ENCODE measurements around the gene HTD2. TPM values are rescaled to one million over a fixed set of nuclear protein-coding genes. Genes with fewer than 3 reads are reported as not detected.
"Not testable (repeated sequence)": the region's sequence is repeated elsewhere in the genome, so short reads cannot be mapped to it uniquely, and the experiment has no call there.

Gene HTD2
- polyA plus RNA-seq (2013, experiment 1 of 2; ENCODE audit: insufficient read length): 8.3 TPM
- 8.4 TPM for polyA plus RNA-seq (2013, experiment 2 of 2; ENCODE audit: insufficient read length)

GRCh38 chr3:58305882-58306711, at the start of gene HTD2, which contains the start of gene RPP14:
TSS of gene HTD2 (plus strand) at chr3:58306520. CDS start at chr3:58317614, 11,094 bp downstream.
TSS of gene RPP14 (plus strand) at chr3:58306245. CDS start at chr3:58310330, 4,085 bp downstream.
- peak; percentile 98 for DNase-seq

DNA sequence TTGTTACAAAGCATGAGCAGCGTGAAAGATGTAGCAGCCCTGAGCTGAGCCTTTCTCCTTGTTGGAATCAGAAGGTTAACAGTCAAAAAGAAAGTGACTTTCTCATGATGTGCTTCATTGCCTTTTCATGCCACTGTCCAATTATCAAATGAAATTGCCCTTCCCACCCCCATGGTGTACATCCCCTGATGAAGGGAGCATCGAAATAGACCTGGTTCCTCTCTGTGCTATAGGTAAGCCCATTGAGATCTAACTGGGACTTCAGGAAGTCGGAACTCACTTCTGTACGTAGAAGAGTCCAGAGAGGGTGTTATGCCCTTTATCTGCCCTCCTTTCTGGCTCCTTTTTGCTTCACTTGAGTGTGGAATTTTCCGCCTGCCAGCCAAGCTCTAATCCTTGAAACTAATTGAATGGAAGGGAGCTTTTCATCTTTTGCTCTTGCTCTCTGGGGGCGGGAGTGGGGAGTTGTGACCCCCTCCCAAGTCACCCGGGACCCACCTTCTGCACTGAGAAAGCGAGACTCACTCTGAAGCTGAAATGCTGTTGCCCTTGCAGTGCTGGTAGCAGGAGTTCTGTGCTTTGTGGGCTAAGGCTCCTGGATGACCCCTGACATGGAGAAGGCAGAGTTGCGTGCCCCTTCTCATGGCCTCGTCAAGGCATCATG, 47.8 kb upstream of the HTD2 start:
- DNase-seq: no peak

GRCh38 chr3:58260261-58260731, 46.0 kb upstream of the HTD2 start:
- DNase-seq: peak; percentile 81

GRCh38 chr3:58260733-58261132, 45.6 kb upstream of the HTD2 start:
- DNase-seq: peak; percentile 35

- DNase-seq: no peak
Measured at GRCh38 chr3:58261954-58262666, 44.2 kb upstream of the HTD2 start.

DNA sequence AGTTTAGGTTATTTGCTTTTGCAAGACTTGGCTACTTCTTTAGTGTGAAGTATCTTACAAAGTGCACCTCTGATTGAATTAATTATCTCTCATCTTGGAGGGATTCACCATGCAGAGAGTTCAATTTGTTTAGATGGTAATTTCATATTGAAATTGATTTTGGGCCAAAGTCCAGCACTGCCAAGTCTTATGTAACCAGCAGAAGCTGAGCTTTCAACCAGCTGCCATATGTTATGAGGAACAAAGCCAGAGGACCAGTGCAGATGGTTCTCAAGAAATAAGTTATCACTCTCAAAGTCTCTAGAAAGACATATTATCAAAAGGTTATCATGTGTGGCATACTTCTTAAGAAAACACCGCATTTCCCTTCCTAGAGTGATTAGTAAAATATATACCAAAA, 39.7 kb upstream of the HTD2 start:
- DNase-seq: no peak

- not testable (repeated sequence) for DNase-seq
Measured at GRCh38 chr3:58267543-58267942, 38.8 kb upstream of the HTD2 start.

- DNase-seq: no peak
Measured at GRCh38 chr3:58269356-58269755, 37.0 kb upstream of the HTD2 start.

DNA sequence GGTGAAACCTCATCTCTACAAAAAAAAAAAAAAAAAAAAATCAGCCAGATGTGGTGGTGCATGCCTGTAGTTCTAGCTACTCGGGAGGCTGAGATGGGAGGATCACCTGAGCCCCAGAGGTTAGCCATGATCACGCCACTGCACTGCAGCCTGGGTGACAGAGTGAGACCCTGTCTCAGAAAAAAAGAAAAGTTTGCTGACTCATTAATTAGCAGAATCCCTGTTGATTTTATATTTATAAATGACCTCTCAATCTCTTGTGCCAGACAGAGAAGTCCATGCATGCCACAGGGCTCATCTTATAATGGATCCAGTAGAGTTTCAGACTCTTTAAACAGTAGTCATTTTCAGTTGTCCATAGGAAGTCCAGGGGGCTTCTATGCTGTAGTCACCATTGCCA, 35.8 kb upstream of the HTD2 start:
- DNase-seq: no peak

DNA sequence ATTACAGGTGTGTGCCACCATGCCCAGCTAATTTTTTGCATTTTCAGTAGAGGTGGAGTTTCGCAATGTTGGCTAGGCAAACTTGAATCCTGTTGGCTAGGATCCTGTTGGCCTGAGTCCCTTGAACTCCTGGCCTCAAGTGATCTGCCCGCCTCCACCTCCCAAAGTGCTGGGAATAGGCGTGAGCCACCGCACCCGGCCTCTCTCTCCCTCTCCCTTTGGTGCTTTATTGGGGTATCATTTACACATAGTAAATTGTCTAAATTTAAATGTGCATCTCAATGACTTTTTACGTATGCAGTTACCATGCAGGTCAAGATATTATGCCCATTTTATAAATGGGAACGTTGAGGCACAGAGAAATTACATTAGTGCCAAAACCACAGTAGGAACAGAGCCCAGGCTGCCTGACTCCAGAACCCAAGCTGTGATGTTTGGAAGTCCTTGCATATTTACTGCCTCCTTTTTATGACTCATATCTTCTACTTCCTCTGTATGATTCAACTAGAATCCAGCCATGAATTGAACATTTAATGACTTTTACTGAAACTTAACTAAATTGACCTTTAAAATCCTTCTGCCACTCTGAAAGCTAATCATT, 34.3 kb upstream of the HTD2 start:
- DNase-seq: peak; percentile 93

DNA sequence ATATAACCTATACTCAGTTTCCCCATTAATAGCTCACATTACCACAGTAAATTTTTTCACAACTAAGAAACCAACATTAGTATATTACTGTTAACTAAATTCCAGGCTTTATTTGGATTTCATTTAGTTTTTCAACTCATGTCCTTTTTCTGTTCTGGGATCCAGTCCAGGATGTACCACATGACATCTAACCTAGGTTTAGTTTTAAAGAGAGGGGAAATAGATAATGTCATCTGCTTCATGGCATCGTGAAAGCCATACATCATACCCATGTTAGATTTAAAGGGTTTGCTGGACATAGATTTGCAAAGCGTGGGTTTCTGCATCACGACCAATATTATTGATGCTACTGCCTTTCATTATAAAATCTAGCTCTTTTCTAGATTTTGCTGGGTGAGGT, 33.4 kb upstream of the HTD2 start:
- peak; percentile 40 for DNase-seq

- DNase-seq: not testable (repeated sequence)
Measured at GRCh38 chr3:58273362-58273761, 33.0 kb upstream of the HTD2 start.

DNA sequence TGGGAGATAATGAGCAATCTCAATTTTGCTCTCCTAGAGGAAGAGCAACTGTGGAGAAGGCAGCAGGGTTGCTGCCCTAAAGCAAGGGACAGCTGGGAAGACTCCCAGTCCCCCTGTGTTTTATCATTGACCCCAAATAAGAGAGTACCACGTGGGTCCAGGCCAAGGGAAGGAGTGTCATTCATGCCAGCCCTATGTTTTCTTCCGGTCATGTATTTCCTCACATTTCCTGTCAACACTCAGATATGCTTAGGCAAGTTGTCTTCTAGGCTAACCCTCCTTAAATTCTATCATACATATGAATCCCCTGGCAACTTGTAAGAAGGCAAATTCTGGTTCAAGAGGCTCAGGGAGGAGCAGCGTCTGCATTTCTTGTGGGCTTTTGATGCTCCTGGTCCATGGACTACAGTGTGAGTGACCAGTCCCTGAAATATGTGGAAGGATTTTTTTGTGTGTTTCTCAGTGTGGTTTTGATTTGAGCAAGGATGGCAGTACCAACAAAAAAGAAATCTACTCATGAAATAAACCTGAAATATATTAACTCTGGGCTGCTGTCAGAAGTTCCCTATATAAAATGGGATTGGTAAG, 32.2 kb upstream of the HTD2 start:
- DNase-seq: peak; percentile 59

- DNase-seq: no peak
Measured at GRCh38 chr3:58281069-58281468, 25.3 kb upstream of the HTD2 start.

DNA sequence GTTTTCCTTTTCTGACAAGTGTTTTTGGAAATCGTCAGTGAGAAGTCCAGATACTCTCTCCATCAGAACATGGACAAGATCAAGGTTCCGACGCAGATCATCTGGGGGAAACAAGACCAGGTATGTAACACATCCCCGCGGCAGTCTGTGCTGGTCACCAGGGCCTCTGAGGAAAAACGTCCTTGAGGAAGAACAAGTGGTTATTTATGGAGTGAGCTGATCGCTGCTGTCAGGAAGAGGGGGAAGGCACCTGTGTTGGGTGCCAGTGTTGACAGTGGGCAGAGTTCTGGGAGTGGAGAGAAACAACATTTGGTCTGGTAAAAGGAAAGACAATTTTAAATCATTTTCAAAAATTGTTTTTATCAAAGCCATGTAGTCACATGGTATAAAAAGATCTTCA, 21.0 kb upstream of the HTD2 start:
- no peak for DNase-seq

DNA sequence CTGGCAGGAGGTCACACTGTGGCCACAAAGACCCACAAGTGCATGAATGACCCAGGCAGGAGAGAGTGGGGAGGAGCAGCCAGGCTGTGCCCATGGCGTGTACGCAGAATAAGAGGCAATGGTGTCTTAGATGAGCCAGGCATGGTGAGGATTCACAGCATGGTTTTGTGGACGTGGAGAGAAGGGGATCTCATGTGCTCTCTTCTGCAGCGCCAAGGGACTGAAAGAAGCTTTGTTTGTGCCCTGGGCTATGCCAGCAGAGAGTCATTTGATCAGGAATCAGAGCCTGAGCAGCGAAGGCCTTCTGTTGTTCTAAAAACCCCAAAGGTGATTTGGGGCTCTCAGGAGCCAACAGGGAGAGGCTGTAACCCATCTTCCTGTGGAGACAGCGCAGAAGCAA, 19.0 kb upstream of the HTD2 start:
- no peak for DNase-seq

DNA sequence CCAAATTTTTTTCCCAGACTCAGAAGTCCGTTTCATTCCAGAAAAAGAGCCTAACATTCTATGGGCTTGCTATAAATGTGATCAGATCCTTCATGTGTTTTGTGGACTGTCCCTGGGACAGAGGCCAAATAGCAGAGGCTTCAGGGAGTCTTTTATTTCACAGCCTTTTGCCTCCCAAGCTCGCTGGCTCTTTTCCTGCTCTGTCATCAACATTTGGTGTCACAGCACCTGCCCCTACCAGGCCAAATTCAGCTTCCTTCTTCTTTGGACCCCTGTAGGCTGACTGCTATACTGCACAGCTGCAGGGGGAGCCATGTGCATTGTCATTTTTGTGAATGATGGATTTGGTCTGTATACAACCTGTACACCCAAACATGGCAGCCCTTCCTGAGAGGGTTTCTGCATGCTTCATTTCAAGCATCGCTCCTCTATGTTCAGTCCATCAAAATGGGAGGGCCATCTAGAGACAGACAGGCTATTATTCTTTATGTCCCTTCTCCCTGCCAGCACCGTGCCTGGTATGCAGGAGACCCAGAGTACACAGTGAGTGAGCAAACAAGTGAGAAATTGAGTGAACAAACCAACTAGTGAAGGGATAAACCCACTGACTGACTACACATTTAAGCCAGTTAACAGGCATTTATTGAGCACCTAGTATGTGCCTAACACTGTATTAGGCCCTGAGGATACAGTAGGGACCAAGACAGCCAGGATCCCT, 18.1 kb upstream of the HTD2 start:
- no peak for DNase-seq

GRCh38 chr3:58288964-58289613, 17.2 kb upstream of the HTD2 start:
- not testable (repeated sequence) for DNase-seq

GRCh38 chr3:58290446-58290845, 15.9 kb upstream of the HTD2 start:
- DNase-seq: not testable (repeated sequence)

- no peak for DNase-seq
Measured at GRCh38 chr3:58291671-58292338, 14.5 kb upstream of the HTD2 start.
